SU-DHL-6 (cell line): ENCODE measurements around the gene NOXA1.
"Not testable (repeated sequence)": the region's sequence is repeated elsewhere in the genome, so short reads cannot be mapped to it uniquely, and the experiment has no call there.

ENCODE experiments used
- H2AFZ ChIP-seq: fragments of 200-600 bp; sonication (generic); 2 replicates; pipeline ENCODE4 v1.6.1; 2014; ENCODE audit warnings: low read depth, mild to moderate bottlenecking, moderate library complexity, mixed read lengths, antibody characterized with exemption, low read length; ENCODE audit not compliant: severe bottlenecking
- H3F3A ChIP-seq: fragments of 200-600 bp; shearing (Covaris generic); 2 replicates; pipeline ENCODE4 v1.6.0; 2016; ENCODE audit warnings: antibody characterized with exemption, mild to moderate bottlenecking; ENCODE audit not compliant: insufficient read depth
- H3K27ac ChIP-seq: fragments of 200-600 bp; sonication (generic); 2 replicates; pipeline ENCODE4 v1.5.1; 2016; ENCODE audit warnings: low read depth, mild to moderate bottlenecking, low read length, moderate library complexity, mixed read lengths
- H3K27me3 ChIP-seq: fragments of 200-600 bp; sonication (generic), shearing (Covaris generic); 2 replicates; pipeline ENCODE4 v1.6.0; 2014; ENCODE audit warnings: mild to moderate bottlenecking, low read length
- H3K36me3 ChIP-seq: fragments of 200-600 bp; sonication (generic); 2 replicates; pipeline ENCODE4 v1.6.1; 2014; ENCODE audit warnings: mild to moderate bottlenecking, low read length, mixed read lengths
- H3K4me2 ChIP-seq: fragments of 300-600, 200-600 bp; shearing (Covaris generic), sonication (generic); 2 replicates; pipeline ENCODE4 v1.6.0; 2014; ENCODE audit warnings: low read length, low read depth, mild to moderate bottlenecking; ENCODE audit not compliant: poor library complexity, severe bottlenecking
- H3K4me3 ChIP-seq: fragments of 200-600 bp; sonication (generic); 2 replicates; pipeline ENCODE4 v1.5.1; 2014; ENCODE audit warnings: antibody characterized with exemption, low read length, mild to moderate bottlenecking, mixed read lengths; ENCODE audit not compliant: insufficient read depth, poor library complexity, severe bottlenecking
- H3K79me2 ChIP-seq: fragments of 200-600 bp; sonication (generic); 2 replicates; pipeline ENCODE4 v1.6.1; 2014; ENCODE audit warnings: mild to moderate bottlenecking, low read length, moderate library complexity; ENCODE audit not compliant: insufficient read depth
- H3K9ac ChIP-seq: fragments of 200-600 bp; sonication (generic); 2 replicates; pipeline ENCODE4 v1.7.0; 2014; ENCODE audit warnings: mild to moderate bottlenecking, low read length
- H3K9me2 ChIP-seq: fragments of 200-600 bp; sonication (generic); replicated peaks from 2 replicates; pipeline ENCODE4 v1.6.1; 2014; ENCODE audit warnings: low read length; ENCODE audit not compliant: insufficient read depth
- H3K9me3 ChIP-seq: fragments of 200-600 bp; sonication (generic); 2 replicates; pipeline ENCODE4 v1.6.1; 2014; ENCODE audit warnings: low read length, mixed read lengths; ENCODE audit not compliant: insufficient read depth
- H4K20me1 ChIP-seq: fragments of 200-600 bp; sonication (generic); 2 replicates; pipeline ENCODE4 v1.6.1; 2014; ENCODE audit warnings: low read depth, mild to moderate bottlenecking, antibody characterized with exemption, low read length, moderate library complexity, mixed read lengths
- EZH2phosphoT487 ChIP-seq: fragments of 200-600 bp; sonication (generic), shearing (Covaris generic); conservative IDR thresholded peaks from 2 replicates; pipeline ENCODE4 v1.6.1; 2018; ENCODE audit warnings: mild to moderate bottlenecking, antibody characterized with exemption, low read length, moderate library complexity, mixed read lengths
- TF ChIP-seq, protein P1 (sequence below): fragments of 200-600 bp; sonication (generic); IDR thresholded peaks from one replicate; pipeline ENCODE4 v1.5.1; 2017; ENCODE audit warnings: antibody characterized with exemption, mild to moderate bottlenecking, low read length, moderate library complexity; ENCODE audit not compliant: insufficient read depth, poor library complexity, severe bottlenecking

NOXA1 gene

DNA sequence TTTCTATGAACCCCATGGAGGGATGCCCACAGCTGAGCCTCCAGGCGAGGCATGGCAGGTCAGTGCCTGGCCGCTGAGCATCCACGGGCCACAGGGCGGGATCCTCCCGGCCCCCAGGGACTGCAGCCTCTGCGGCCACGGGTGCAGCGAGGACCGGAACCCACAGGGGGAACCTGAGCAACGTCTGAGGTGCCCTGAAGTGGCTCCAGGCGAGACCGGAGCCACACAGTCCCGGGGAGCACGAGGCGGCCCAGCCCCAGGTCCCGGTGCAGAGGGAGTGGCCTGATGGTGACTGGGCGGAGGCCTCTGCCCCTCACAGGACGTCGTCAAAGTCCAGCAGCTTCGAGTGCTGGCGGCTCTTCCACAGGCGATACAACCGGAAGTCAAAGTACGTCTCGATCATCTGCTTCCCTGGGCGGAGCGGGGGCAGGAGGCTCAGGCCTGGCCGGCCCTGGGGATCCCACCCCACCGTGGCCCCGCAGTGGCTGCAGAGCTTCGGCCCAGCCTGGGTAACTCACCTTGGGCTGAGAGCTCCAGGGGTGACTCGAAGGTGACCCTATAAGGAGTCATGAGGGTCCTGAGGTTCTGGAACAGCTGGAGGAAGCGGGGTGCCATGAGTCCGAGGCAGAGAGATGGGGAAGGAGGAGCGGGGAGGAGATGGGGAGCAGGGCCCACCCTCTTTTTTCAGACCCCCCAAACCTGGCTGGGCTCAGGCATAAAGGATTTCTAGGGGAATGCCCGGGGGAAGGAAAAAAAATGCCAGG lies 26.1 kb downstream of the NOXA1 start:
- Histone ChIP-seq H2AFZ (no peak overlapping the region), H3K4me3 (no peak overlapping the region), H3K79me2 (no peaks in the 10 kb centered on the region), H3K9me3 (no peaks in the 10 kb centered on the region), H3K9me2 (no peaks in the 10 kb centered on the region), H3K27me3 (no peaks in the 10 kb centered on the region), H3K27ac (no peak overlapping the region), H4K20me1 (no peaks in the 10 kb centered on the region), H3F3A (no peaks in the 10 kb centered on the region; the same call in 1 of the 2 replicates), H3K4me2 (no peak overlapping the region), H3K36me3 (no peaks in the 10 kb centered on the region), H3K9ac (no peak overlapping the region)
- no peak for TF ChIP-seq EZH2phosphoT487
- TF ChIP-seq, protein P1, sequence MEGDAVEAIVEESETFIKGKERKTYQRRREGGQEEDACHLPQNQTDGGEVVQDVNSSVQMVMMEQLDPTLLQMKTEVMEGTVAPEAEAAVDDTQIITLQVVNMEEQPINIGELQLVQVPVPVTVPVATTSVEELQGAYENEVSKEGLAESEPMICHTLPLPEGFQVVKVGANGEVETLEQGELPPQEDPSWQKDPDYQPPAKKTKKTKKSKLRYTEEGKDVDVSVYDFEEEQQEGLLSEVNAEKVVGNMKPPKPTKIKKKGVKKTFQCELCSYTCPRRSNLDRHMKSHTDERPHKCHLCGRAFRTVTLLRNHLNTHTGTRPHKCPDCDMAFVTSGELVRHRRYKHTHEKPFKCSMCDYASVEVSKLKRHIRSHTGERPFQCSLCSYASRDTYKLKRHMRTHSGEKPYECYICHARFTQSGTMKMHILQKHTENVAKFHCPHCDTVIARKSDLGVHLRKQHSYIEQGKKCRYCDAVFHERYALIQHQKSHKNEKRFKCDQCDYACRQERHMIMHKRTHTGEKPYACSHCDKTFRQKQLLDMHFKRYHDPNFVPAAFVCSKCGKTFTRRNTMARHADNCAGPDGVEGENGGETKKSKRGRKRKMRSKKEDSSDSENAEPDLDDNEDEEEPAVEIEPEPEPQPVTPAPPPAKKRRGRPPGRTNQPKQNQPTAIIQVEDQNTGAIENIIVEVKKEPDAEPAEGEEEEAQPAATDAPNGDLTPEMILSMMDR, result no peak

DNA sequence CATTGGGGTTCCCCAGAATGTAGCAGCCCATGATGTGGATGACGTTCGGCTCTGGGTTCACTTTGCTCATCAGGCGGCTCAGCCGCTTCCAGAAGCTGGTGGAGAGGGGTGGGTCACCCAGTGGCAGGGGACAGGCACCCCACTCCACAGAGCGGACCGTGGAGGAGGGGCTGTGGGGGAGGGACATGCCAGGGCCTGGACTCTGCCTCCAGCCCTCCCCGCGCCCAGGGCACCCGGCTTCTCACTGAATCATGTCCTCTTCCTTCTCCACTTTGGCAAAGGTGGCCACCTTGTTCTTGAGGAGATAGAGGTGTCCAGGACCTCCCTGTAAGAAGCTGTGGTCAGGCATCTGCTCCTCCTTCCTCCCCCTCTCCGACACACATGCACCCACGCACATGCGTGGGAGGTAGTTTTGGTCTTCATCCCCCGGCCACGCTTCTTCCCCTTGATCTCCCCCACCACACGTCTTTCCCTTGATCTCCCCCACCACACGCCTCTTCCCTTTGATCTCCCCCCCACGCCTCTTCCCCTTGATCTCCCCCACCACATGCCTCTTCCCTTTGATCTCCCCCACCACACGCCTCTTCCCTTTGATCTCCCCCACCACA lies 26.8 kb downstream of the NOXA1 start:
- no peak for TF ChIP-seq EZH2phosphoT487
- TF ChIP-seq, protein P1, result no peak
- no peaks in the 10 kb centered on the region for H3K9me3 ChIP-seq
- H4K20me1 ChIP-seq, result no peaks in the 10 kb centered on the region
- H3K4me3 ChIP-seq, result no peak overlapping the region
- H3K27ac ChIP-seq, result no peak overlapping the region
- H2AFZ ChIP-seq, result no peak overlapping the region
- H3K27me3 ChIP-seq, result no peaks in the 10 kb centered on the region
- no peak overlapping the region for H3K4me2 ChIP-seq
- H3F3A ChIP-seq, result no peaks in the 10 kb centered on the region; the same call in 1 of the 2 replicates
- H3K9ac ChIP-seq, result no peak overlapping the region
- no peaks in the 10 kb centered on the region for H3K79me2 ChIP-seq
- H3K36me3 ChIP-seq, result no peaks in the 10 kb centered on the region
- no peaks in the 10 kb centered on the region for H3K9me2 ChIP-seq

DNA sequence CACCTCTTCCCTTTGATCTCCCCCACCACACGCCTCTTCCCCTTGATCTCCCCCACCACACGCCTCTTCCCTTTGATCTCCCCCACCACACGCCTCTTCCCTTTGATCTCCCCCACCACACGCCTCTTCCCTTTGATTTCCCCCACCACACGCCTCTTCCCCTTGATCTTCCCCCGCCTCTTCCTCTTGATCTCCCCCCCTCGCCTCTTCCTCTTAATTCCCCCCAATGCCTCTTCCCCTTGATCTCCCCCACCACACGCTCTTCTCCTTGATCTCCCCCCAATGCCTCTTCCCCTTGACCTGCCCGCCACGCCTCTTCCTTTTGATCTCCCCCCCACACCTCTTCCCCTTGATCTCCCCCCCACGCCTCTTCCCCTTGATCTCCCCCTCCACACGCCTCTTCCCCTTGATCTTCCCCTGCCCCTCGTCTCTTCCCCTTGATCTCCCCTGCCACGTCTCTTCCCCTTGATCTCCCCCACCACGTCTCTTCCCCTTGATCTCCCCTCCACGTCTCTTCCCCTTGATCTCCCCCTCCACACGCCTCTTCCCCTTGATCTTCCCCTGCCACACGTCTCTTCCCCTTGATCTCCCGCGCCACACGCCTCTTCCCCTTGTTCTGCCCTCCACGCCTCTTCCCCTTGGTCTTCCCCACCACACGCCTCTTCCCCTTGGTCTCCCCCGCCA lies 27.5 kb downstream of the NOXA1 start:
- H3K27me3 ChIP-seq, H3K36me3 ChIP-seq, H3K79me2 ChIP-seq, H3K9me2 ChIP-seq, H3K4me2 ChIP-seq, H3F3A ChIP-seq, H3K9me3 ChIP-seq, H3K27ac ChIP-seq, H3K4me3 ChIP-seq, H3K9ac ChIP-seq, H4K20me1 ChIP-seq, H2AFZ ChIP-seq: not testable (repeated sequence)

DNA sequence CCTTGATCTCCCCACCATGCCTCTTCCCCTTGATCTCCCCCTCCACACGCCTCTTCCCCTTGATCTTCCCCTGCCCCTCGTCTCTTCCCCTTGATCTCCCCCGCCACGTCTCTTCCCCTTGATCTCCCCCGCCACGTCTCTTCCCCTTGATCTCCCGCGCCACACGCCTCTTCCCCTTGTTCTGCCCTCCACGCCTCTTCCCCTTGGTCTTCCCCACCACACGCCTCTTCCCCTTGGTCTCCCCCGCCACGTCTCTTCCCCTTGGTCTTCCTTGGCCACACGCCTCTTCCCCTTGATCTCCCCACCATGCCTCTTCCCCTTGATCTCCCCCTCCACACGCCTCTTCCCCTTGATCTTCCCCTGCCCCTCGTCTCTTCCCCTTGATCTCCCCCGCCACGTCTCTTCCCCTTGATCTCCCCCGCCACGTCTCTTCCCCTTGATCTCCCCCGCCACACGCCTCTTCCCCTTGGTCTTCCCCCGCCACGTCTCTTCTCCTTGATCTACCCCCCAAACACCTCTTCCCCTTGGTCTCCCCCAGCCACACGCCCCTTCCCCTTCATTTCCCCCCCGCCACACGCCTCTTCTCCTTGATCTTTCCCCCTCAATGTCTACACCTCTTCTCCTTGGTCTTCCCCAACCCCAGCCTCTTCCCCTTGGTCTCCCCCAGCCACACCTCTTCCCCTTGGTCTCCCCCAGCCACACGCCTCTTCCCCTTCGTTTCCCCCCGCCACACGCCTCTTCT lies 28.2 kb downstream of the NOXA1 start:
- H3K9me2 ChIP-seq, H3K9me3 ChIP-seq: not testable (repeated sequence)

More for the DNA sequence above, 28.2 kb downstream of the NOXA1 start:
- H3K27me3 ChIP-seq, H4K20me1 ChIP-seq, H2AFZ ChIP-seq, H3K36me3 ChIP-seq, H3K4me2 ChIP-seq, H3F3A ChIP-seq, H3K4me3 ChIP-seq, H3K79me2 ChIP-seq, H3K9ac ChIP-seq, H3K27ac ChIP-seq: not testable (repeated sequence)
